OCI-LY1 (cell line): Measurements from ENCODE around the gene BTRC.

Experiments
- EZH2 ChIP-seq: fragments of 200-600 bp; sonication (generic), shearing (Covaris generic); IDR thresholded peaks from 2 replicates; pipeline ENCODE4 v1.8.0; 2017; ENCODE audit warnings: borderline replicate concordance, mixed run types, mild to moderate bottlenecking, antibody characterized with exemption, low read length, moderate library complexity, mixed read lengths
- TF ChIP-seq, protein P1 (sequence below): fragments of 200-600 bp; sonication (generic), shearing (Covaris generic); IDR thresholded peaks from 2 replicates; pipeline ENCODE4 v1.5.1; 2017; ENCODE audit warnings: mild to moderate bottlenecking, antibody characterized with exemption, low read length, moderate library complexity, mixed read lengths

DNA sequence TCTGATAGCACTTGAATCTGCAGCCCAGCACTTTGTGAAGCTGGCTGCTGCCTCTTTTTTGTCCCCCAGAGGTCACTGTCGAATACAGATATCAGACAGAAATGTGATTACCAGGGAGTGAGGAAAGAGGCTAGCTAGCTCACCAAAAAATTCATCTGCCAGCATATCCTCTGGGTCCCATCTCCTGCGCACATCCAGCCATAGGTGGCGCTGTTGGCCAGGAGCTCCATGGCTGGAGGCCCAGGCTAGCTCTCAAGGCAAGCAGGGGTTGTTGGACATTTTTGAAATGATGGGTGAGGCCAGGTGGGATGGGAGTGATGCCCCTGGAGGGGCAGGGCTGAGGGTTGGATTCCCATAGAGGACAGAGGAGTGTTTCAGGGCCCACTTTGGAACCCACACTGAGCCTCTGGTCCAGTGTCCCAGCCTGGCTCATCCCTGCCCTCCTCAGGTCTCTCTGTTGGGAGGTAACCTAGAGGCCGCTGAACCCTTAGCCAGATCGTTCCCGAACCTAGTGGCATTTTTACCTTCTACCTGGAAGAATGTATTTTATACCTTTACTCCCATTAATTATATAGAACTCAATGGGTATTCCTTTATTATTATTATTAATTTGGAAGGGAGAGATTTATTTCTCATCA is 248.9 kb downstream of the BTRC start:
- TF ChIP-seq, protein P1, sequence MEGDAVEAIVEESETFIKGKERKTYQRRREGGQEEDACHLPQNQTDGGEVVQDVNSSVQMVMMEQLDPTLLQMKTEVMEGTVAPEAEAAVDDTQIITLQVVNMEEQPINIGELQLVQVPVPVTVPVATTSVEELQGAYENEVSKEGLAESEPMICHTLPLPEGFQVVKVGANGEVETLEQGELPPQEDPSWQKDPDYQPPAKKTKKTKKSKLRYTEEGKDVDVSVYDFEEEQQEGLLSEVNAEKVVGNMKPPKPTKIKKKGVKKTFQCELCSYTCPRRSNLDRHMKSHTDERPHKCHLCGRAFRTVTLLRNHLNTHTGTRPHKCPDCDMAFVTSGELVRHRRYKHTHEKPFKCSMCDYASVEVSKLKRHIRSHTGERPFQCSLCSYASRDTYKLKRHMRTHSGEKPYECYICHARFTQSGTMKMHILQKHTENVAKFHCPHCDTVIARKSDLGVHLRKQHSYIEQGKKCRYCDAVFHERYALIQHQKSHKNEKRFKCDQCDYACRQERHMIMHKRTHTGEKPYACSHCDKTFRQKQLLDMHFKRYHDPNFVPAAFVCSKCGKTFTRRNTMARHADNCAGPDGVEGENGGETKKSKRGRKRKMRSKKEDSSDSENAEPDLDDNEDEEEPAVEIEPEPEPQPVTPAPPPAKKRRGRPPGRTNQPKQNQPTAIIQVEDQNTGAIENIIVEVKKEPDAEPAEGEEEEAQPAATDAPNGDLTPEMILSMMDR = peak; percentile 74
- TF ChIP-seq EZH2 = no peak
